Suprapubic skin (tissue), 3 donors: ENCODE measurements around the gene WDR55.

Experiments used
- EP300 ChIP-seq: sonication (generic); formaldehyde crosslinking; IDR thresholded peaks from one replicate; pipeline ENCODE4 v1.6.1; 2017; ENCODE audit warnings: antibody characterized with exemption
- POLR2A ChIP-seq, 2 donors: fragments of 450-650 bp; IDR thresholded peaks; one replicate each; pipeline ENCODE4 v1.6.1; 2017; ENCODE audit warnings: antibody characterized with exemption in 2 of 2, mild to moderate bottlenecking in 2 of 2, moderate library complexity in 2 of 2
- TF ChIP-seq, protein P1 (sequence below), 2 donors: fragments of 200-600 bp in 1 of 2; fragments of 450-650 bp in 1 of 2; sonication (generic) in 1 of 2; IDR thresholded peaks; one replicate each; pipeline ENCODE4 v1.5.1; 2016 to 2019; ENCODE audit warnings: antibody characterized with exemption in 2 of 2, mild to moderate bottlenecking in 1 of 2, moderate library complexity in 1 of 2

DNA sequence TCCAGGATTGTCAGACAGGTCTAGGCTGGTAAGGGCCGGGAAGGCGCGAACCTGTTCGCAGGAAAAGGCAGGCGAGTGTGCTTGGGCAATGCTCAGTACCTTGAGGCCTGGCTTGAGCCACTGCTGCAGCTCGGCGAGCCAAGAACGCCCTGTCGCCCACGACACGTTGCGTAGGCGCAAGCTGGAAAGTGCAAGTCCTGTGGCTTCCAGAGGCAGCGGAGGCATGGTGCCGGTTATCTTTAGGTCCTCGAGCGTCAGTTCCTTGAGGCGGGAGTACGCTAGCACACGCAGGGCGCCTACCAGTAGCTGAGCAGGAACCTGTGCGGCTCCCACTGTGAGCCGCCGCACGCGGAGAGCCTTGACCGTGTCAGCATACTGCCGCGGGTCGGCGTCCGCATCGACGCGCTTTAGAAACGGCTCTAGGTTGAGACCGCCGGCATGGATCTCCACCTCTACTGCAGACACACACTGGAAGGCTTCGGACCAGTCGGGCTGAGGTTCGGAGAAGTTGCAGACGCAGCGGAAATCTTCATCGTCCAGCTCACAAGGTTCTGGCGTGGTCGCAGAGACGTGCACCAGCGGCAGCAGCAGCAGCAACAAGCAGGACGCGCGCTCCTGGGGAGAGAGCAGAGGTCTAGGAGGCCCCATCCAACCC is 32.2 kb upstream of the WDR55 start:
- TF ChIP-seq, protein P1, sequence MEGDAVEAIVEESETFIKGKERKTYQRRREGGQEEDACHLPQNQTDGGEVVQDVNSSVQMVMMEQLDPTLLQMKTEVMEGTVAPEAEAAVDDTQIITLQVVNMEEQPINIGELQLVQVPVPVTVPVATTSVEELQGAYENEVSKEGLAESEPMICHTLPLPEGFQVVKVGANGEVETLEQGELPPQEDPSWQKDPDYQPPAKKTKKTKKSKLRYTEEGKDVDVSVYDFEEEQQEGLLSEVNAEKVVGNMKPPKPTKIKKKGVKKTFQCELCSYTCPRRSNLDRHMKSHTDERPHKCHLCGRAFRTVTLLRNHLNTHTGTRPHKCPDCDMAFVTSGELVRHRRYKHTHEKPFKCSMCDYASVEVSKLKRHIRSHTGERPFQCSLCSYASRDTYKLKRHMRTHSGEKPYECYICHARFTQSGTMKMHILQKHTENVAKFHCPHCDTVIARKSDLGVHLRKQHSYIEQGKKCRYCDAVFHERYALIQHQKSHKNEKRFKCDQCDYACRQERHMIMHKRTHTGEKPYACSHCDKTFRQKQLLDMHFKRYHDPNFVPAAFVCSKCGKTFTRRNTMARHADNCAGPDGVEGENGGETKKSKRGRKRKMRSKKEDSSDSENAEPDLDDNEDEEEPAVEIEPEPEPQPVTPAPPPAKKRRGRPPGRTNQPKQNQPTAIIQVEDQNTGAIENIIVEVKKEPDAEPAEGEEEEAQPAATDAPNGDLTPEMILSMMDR (IDR thresholded peaks at IDR 0.05) = no peak
- no peak for TF ChIP-seq POLR2A (IDR thresholded peaks at IDR 0.05)
- TF ChIP-seq EP300 = no peak
